Measurements from ENCODE around the gene LRSAM1. TPM values are rescaled to one million over a fixed set of nuclear protein-coding genes. Genes with fewer than 3 reads are reported as not detected.

Gene LRSAM1
- total RNA-seq, 1 donor from 2014 or later, result 35.4 TPM

DNA sequence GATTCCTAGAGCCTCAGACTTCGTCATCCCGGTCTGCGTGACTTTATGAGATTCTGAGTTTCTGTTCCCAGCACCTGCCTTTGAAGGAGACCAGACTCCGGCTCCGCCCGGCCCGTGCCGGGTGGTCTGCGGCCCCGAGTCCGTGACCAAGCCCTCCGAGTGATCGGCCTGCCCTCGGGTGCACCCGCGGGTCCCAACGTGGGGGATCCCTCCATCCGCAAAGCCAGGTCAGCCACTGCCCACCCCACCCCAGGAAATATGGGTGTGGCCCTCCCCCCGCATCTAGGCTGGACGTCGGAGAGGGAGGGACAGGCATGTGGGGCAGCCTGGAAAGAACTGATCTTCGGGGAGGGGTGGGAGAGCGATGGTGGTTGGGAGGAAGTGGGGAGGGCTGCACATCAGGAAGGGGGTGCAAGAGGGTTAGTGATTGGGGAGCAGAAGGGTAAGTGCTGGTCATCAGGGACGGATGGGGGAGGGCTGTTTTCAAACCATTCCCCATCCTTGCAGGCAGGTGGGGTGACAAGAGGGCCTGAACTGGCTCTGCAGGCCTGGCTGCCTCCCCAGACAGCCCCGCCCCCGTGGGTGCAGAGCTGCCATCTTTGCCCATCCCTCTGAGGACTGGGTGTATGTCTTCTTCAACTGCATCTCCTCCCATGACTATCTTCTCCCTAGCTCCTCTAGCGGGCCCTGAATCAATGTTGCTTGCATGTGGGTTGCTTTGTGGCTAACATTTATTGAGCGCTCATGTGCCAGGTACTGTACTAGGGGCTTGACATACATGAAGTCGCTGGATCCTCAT, 747 bp downstream of the LRSAM1 start:
- intact Hi-C loops (cut with micrococcal nuclease), result no loop called here

DNA sequence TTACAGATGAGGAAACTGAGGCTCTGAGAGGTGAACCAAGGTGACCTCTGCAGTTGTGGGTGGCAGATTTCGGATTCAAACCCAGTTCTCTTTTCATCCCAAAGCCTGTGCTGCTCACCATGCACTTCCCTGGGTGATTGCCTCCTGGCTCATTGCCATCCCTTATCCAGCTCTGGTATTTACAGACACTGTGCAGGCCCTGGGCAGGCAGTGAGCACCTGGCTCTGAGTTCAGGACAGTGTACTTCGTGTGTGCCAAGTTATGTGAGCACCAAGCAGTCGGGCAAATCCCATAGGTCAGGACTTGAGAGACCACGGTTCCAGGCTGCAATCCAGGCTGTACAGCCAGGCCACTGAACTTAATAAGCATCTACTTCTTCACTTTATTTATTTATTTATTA, 1.4 kb downstream of the LRSAM1 start:
- TF ChIP-seq, protein P1, sequence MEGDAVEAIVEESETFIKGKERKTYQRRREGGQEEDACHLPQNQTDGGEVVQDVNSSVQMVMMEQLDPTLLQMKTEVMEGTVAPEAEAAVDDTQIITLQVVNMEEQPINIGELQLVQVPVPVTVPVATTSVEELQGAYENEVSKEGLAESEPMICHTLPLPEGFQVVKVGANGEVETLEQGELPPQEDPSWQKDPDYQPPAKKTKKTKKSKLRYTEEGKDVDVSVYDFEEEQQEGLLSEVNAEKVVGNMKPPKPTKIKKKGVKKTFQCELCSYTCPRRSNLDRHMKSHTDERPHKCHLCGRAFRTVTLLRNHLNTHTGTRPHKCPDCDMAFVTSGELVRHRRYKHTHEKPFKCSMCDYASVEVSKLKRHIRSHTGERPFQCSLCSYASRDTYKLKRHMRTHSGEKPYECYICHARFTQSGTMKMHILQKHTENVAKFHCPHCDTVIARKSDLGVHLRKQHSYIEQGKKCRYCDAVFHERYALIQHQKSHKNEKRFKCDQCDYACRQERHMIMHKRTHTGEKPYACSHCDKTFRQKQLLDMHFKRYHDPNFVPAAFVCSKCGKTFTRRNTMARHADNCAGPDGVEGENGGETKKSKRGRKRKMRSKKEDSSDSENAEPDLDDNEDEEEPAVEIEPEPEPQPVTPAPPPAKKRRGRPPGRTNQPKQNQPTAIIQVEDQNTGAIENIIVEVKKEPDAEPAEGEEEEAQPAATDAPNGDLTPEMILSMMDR (IDR thresholded peaks at IDR 0.05; ENCODE audit: borderline replicate concordance), result no peak
- Histone ChIP-seq H3K36me3 (peaks cover 44% of the 10 kb centered on the region), H3K9me3 (replicated peaks) (no peaks in the 10 kb centered on the region), H3K4me3 (peak overlapping the region; percentile 83), H3K4me1 (peaks cover 91% of the 10 kb centered on the region), H3K27ac (replicated peaks) (peak overlapping the region; percentile 98), H3K27me3 (ENCODE audit: low read depth) (no peaks in the 10 kb centered on the region)
- intact Hi-C loops (cut with micrococcal nuclease), result no loop called here
- DNase-seq, result peak; percentile 76

More for the DNA sequence above, 747 bp downstream of the LRSAM1 start:
- Histone ChIP-seq H3K9me3 (replicated peaks) (no peaks in the 10 kb centered on the region), H3K27ac (replicated peaks) (peak overlapping the region; percentile 98), H3K27me3 (ENCODE audit: low read depth) (no peaks in the 10 kb centered on the region), H3K36me3 (peaks cover 44% of the 10 kb centered on the region), H3K4me3 (peak overlapping the region; percentile 83), H3K4me1 (peaks cover 87% of the 10 kb centered on the region)
- DNase-seq, result peak; percentile 46
- TF ChIP-seq, protein P1 (IDR thresholded peaks at IDR 0.05; ENCODE audit: borderline replicate concordance), result no peak

DNA sequence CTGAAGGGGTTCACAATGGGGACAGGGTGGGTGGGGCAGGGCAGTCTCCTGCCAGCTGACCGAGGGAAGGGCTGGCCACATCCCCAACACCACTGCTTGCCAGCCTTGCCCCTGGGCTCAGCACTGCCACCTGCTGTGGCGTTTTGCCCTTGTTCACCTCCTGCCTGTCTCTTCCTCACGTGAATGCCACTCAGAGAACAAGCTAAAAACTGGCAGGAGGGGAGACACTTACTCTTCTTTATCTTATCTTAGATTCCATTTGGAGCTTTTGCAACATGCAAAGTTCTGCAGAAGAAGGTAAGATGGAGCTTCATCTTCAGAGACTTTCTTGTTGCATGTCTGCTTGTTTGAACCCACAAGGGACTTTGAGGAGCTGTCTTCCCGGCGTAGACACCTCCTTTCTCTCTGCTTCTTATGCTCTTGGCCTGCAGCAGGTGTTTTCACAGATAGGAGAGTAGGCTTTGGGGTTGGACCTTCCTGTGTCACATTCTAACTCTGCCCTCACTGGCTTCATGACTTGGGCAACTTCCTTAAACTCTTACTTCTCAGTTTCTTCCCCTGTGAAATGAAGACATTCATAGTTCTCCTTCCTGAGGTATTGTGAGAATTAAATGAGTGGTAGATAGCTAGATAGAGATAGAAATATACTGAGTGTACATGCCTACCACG, 4.1 kb downstream of the LRSAM1 start:
- Histone ChIP-seq H3K27ac (replicated peaks) (peak overlapping the region; percentile 98), H3K9me3 (replicated peaks) (no peaks in the 10 kb centered on the region), H3K27me3 (ENCODE audit: low read depth) (no peaks in the 10 kb centered on the region), H3K4me1 (peaks cover 83% of the 10 kb centered on the region), H3K4me3 (no peak overlapping the region), H3K36me3 (peaks cover 45% of the 10 kb centered on the region)
- peak; percentile 44 for DNase-seq
- TF ChIP-seq, protein P1 (IDR thresholded peaks at IDR 0.05; ENCODE audit: borderline replicate concordance), result peak; percentile 55
- intact Hi-C loops (cut with micrococcal nuclease), result no loop called here

DNA sequence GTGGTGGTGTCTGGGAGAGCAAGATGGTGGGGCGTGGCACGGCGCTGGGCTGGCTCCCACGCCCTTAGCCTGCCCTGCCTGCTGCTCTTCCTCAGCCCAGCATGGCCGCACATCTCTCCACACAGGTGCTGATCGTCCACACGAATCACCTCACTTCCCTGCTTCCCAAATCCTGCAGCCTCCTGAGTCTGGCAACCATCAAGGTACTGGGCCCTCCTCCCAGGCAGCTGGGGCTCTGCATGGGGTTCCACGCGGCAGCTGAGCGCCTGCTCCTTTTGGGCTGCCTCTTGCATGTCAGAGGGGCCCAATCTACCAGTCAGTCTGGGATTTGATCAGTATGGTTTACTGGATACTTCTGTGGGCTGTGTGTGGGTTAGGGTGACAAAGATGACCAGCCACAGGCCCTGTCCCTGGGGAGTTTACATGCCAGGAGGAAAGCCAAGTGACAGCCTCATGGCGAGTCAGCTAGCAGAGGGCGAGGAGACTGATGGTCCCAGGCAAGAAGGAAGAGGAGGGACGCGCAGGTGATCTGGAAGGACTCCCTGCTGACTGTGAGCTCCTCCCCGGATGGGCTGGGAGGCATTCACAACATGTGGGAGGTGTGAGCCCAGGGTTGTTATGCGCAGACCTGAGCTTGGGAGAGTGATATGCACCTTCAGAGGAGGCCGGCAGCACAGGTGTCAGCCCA, 6.0 kb downstream of the LRSAM1 start:
- H3K4me1 ChIP-seq, result peaks cover 71% of the 10 kb centered on the region
- H3K4me3 ChIP-seq, result no peak overlapping the region
- TF ChIP-seq, protein P1 (IDR thresholded peaks at IDR 0.05; ENCODE audit: borderline replicate concordance), result no peak
- DNase-seq, result no peak
- no peak overlapping the region for H3K27ac ChIP-seq (replicated peaks)
- intact Hi-C loops (cut with micrococcal nuclease), result no loop called here
- H3K9me3 ChIP-seq (replicated peaks), result no peaks in the 10 kb centered on the region
- no peaks in the 10 kb centered on the region for H3K27me3 ChIP-seq (ENCODE audit: low read depth)
- peaks cover 62% of the 10 kb centered on the region for H3K36me3 ChIP-seq

DNA sequence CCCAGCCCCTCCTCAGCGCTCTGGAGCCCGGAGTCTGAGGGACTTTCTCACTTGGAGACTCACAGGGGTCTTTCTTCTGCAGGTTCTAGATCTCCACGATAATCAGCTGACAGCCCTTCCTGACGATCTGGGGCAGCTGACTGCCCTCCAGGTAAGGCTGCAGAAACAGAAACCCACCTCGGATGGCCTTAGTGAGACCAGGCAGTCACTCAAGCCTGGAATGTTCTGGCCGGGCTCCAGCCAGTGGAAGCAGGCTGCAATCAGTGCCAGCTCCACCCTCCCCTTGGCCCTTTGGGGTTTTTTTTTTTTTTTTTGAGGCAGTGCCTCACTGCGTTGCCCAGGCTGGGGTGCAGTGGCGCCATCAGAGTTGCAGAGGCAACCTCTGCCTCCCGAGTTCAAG, 7.6 kb downstream of the LRSAM1 start:
- intact Hi-C loops (cut with micrococcal nuclease), result no loop called here
- DNase-seq, result peak; percentile 69
- Histone ChIP-seq H3K36me3 (peaks cover 76% of the 10 kb centered on the region), H3K4me3 (peak overlapping the region; percentile 19), H3K9me3 (replicated peaks) (no peaks in the 10 kb centered on the region), H3K27ac (replicated peaks) (peak overlapping the region; percentile 71), H3K4me1 (peaks cover 71% of the 10 kb centered on the region), H3K27me3 (ENCODE audit: low read depth) (no peaks in the 10 kb centered on the region)
- TF ChIP-seq, protein P1 (IDR thresholded peaks at IDR 0.05; ENCODE audit: borderline replicate concordance), result no peak

Data from left ventricle myocardium inferior (tissue), 1 donor.